LNCaP clone FGC (cell line): ENCODE results near the gene MARCHF10.
"Not testable (repeated sequence)": the region's sequence is repeated elsewhere in the genome, so short reads cannot be mapped to it uniquely, and the experiment has no call there.

ENCODE experiments used
- DNase-seq: peaks from one replicate; pipeline ENCODE4 v3.0.0-alpha.2; 2011; ENCODE audit warnings: low read depth
- H3K4me3 ChIP-seq: 2 replicates; pipeline ENCODE4 v1.5.1; 2011; ENCODE audit warnings: mild to moderate bottlenecking, low read depth, low read length, control low read depth
- CTCF ChIP-seq: IDR thresholded peaks from 2 replicates; pipeline ENCODE4 v1.5.1; 2012; ENCODE audit warnings: mild to moderate bottlenecking; ENCODE audit not compliant: control insufficient read depth, insufficient read depth; ENCODE audit errors: extremely low read depth

MARCHF10 gene

GRCh38 chr17:62793919-62794665, 14.0 kb downstream of the MARCHF10 start:
- no peak for DNase-seq
- TF ChIP-seq CTCF = no peak
- H3K4me3 ChIP-seq = no peak overlapping the region

- TF ChIP-seq CTCF = no peak
- DNase-seq = no peak
- no peak overlapping the region for H3K4me3 ChIP-seq
These were observed 15.7 kb downstream of the MARCHF10 start for GRCh38 chr17:62792447-62792800.

GRCh38 chr17:62791767-62792446, 16.2 kb downstream of the MARCHF10 start:
- no peak for DNase-seq
- no peak for TF ChIP-seq CTCF
- no peak overlapping the region for H3K4me3 ChIP-seq

GRCh38 chr17:62791235-62791734, 16.8 kb downstream of the MARCHF10 start:
- DNase-seq = no peak
- no peak overlapping the region for H3K4me3 ChIP-seq
- TF ChIP-seq CTCF = no peak

GRCh38 chr17:62790564-62790986, 17.5 kb downstream of the MARCHF10 start:
- no peak for TF ChIP-seq CTCF
- DNase-seq = no peak
- no peak overlapping the region for H3K4me3 ChIP-seq

GRCh38 chr17:62787366-62787765, 20.7 kb downstream of the MARCHF10 start:
- DNase-seq = no peak
- no peak for TF ChIP-seq CTCF
- H3K4me3 ChIP-seq = no peak overlapping the region

- TF ChIP-seq CTCF = no peak
- no peak for DNase-seq
- no peak overlapping the region for H3K4me3 ChIP-seq
These were observed 21.5 kb downstream of the MARCHF10 start for GRCh38 chr17:62786646-62787045.

- DNase-seq, H3K4me3 ChIP-seq: not testable (repeated sequence)
These were observed 22.1 kb downstream of the MARCHF10 start for GRCh38 chr17:62785983-62786382.
